Measurements from ENCODE around the gene SLC8B1.
A peak's percentile ranks its signal among the peaks of the same experiment; 100 is the strongest.

Gene SLC8B1

GRCh38 chr12:113325916-113326315 is 9.0 kb downstream of the SLC8B1 start:
- DNase-seq (ENCODE audit: extremely low read depth, low read depth): peak; percentile 75
- no peak overlapping the region for H3K4me3 ChIP-seq (replicated peaks; ENCODE audit: low read depth, low read length)
- TF ChIP-seq, protein P1, sequence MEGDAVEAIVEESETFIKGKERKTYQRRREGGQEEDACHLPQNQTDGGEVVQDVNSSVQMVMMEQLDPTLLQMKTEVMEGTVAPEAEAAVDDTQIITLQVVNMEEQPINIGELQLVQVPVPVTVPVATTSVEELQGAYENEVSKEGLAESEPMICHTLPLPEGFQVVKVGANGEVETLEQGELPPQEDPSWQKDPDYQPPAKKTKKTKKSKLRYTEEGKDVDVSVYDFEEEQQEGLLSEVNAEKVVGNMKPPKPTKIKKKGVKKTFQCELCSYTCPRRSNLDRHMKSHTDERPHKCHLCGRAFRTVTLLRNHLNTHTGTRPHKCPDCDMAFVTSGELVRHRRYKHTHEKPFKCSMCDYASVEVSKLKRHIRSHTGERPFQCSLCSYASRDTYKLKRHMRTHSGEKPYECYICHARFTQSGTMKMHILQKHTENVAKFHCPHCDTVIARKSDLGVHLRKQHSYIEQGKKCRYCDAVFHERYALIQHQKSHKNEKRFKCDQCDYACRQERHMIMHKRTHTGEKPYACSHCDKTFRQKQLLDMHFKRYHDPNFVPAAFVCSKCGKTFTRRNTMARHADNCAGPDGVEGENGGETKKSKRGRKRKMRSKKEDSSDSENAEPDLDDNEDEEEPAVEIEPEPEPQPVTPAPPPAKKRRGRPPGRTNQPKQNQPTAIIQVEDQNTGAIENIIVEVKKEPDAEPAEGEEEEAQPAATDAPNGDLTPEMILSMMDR (IDR thresholded peaks at IDR 0.05; ENCODE audit: low read depth, low read length, missing control alignments): no peak

DNA sequence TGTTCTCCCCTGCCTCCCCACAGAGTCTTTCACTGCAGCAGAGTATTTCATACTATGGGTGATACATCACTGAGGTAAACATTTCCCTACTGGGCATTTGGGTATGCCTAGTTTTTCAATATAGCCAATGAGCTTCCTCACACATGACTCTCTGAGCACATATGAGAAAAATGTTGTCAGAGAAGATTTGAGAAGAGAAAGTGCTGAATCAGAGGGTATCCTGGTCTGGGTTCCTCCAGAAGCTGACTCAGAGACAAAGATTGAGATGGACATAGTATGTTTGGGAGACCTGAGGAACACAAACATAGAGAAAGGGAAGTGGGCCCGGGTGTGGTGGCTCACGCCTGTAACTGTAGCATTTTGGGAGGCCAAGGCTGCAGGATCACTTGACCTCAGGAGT is 12.6 kb downstream of the SLC8B1 start:
- TF ChIP-seq, protein P1 (IDR thresholded peaks at IDR 0.05; ENCODE audit: low read depth, low read length, missing control alignments): no peak
- H3K4me3 ChIP-seq (replicated peaks; ENCODE audit: low read depth, low read length): no peak overlapping the region
- DNase-seq (ENCODE audit: extremely low read depth, low read depth): no peak

DNA sequence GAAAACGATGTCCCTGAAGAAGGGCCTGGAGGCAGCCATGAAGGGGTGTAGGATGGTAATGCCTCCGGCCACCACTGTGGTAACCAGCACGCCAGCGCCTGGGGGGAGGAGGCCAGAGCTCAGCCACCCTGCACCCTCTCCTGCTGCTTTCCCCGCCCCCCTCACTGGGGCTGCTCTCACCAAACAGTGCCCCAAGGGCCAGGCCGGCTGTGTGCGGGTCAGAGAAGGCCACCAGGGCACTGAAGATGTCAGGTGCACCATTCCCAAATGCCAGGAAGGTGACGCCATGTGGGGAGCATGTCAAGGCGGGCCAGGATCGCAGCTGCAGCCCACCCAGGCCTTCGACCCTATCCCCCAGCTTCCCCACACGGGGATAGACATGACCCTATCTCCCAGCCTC is 14.5 kb downstream of the SLC8B1 start:
- H3K4me3 ChIP-seq (replicated peaks; ENCODE audit: low read depth, low read length): no peak overlapping the region
- DNase-seq (ENCODE audit: extremely low read depth, low read depth): no peak
- TF ChIP-seq, protein P1 (IDR thresholded peaks at IDR 0.05; ENCODE audit: low read depth, low read length, missing control alignments): no peak

DNA sequence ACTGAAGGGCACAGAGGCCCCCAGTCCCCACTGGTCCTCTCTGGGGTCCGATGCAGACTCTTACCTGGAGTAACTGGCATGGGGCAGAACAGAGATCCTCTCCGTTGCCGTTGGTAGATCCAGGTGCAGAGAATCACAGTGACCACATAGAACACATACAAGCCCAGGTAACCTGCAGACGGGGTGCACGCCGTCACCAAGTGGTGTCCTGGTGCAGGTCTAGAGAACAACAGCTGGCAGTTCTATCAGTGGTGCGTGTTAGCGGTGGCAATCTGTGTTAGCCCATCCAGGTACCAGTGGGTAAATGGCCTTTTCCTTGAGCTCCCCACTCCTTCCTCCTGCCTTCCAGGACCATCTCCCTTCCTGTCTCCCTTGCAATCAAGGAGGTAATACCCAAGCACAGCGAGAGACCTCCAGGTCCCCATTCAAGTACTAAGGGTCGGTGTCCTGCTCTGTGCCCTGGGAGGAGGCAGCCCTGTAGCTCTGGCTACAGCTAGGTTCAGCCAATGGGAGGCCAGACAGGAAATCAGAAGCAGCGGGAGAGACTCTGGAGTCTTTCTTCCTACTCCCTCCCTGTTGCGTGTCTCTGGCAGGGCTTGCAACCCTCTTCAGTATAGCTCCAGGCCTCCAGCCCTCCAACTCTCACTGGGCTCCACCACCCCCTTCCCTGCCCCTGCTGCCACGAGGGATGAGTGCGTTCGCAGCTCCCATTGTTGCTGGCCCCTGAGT is 15.8 kb downstream of the SLC8B1 start:
- DNase-seq (ENCODE audit: extremely low read depth, low read depth): no peak
- H3K4me3 ChIP-seq (replicated peaks; ENCODE audit: low read depth, low read length): no peak overlapping the region
- TF ChIP-seq, protein P1 (IDR thresholded peaks at IDR 0.05; ENCODE audit: low read depth, low read length, missing control alignments): no peak

DNA sequence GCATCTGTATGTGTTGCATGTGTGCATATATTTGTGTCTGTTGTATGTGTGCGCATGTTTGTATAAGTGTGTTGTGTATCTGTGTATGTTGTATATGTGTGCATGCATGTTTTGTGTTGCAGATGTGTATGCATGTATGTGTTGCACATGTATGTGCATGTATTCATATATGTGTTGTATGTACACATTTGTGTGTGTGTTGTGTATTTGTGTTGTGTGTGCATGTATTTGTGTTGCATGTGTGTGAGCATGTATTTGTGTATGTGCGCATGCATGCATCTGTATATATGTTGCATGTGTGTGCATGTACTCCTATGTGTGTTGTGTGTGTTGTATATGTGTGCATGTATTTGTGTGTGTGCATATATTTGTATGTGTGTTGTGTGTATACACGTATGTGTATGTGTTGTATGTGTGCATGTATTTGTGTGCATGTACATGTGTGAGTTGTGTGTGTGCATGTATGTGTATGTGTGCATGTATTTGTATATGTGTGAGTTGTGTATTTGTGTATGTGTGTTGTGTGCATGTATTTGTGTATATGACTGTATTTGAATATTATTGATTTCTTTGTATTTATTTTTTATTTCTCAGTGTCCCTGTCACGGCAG is 16.8 kb downstream of the SLC8B1 start:
- DNase-seq (ENCODE audit: extremely low read depth, low read depth): no peak
- TF ChIP-seq, protein P1 (IDR thresholded peaks at IDR 0.05; ENCODE audit: low read depth, low read length, missing control alignments): no peak

GRCh38 chr12:113317122-113317521 is 17.8 kb downstream of the SLC8B1 start:
- TF ChIP-seq, protein P1 (IDR thresholded peaks at IDR 0.05; ENCODE audit: low read depth, low read length, missing control alignments): no peak
- DNase-seq (ENCODE audit: extremely low read depth, low read depth): no peak
- H3K4me3 ChIP-seq (replicated peaks; ENCODE audit: low read depth, low read length): no peak overlapping the region

More for the DNA sequence above, 16.8 kb downstream of the SLC8B1 start:
- H3K4me3 ChIP-seq (replicated peaks; ENCODE audit: low read depth, low read length): no peak overlapping the region
